Endometrial microvascular endothelial cells (primary cell): ENCODE results near the gene PVALEF. TPM values are rescaled to one million over a fixed set of nuclear protein-coding genes. Genes with fewer than 3 reads are reported as not detected.
"Not testable (repeated sequence)": the region's sequence is repeated elsewhere in the genome, so short reads cannot be mapped to it uniquely, and the experiment has no call there.

Experiments
- in situ Hi-C: cut with HindIII; loops from 2 replicates; pipeline ENCODE4 v1.10.0; 2017; ENCODE audit warnings: low sequenced_read_pairs, low pct_unique_long_range_greater_than_20kb; ENCODE audit errors: inconsistent ontology term
- total RNA-seq: library from RNA; depleted of rRNA; stranded (reverse); fragments of >200 nt; gene quantifications from one replicate; pipeline ENCODE4 v1.2.3, GENCODE V29; 2015; ENCODE audit errors: inconsistent ontology term

The PVALEF gene
- total RNA-seq, 1 donor from 2014 or later = not detected

DNA sequence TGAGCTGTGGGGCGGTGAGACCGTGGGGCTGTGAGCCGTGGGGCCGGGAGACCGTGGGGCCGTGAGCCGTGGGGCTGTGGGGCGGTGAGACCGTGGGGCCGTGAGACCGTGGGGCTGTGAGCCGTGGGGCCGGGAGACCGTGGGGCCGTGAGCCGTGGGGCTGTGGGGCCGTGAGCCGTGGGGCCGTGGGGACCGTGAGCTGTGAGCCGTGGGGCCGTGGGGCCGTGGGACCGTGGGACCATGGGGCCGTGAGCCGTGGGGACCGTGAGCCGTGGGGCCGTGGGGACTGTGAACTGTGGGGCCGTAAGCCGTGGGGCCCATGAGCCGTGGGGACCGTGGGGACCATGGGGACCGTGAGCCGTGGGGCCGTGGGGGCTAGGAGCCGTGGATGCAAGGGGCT, 24.6 kb upstream of the PVALEF start:
- in situ Hi-C loops = no loop called here

DNA sequence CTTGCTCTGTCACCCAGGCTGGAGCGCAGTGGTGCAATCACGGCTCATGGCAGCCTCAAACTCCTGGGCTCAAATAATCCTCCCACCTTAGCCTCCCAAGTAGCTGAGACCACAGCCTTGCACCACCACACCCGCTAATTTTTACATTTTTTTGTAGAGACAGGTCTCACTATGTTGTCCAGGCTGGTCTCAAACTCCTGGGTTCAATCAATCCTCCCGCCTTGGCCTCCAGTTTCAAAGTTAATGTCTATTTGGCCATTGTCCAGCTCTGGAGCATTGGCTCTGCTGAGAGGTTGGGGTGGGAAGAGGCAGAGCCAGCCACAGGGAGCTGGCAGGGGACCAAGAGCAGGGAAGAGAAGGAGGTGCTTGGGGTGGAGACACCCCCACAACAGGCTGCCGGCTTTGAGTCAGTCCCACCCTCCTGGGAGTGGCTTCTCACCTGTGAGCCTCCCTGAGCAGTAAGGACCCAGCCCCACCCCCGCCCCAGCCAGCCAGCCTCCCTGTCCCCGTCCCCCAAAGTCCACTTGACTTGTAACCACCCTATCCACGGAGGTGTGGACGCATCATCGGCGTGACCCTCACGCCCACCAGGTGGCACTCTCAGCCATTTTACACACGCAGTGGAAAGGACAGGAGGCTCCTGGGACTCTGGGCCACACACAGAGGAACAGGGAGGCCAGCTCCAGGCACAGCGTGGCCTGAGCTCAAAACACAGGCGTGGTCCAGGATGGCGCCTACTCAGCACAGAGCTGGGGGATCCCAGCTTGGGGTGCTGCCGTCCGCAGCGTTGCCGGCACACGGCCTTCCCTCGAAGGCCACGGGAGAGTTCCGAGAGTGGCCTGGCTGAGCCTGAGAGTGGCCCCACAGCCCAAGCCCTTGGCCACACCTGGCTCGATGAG, 22.8 kb upstream of the PVALEF start:
- in situ Hi-C loops = no loop called here

DNA sequence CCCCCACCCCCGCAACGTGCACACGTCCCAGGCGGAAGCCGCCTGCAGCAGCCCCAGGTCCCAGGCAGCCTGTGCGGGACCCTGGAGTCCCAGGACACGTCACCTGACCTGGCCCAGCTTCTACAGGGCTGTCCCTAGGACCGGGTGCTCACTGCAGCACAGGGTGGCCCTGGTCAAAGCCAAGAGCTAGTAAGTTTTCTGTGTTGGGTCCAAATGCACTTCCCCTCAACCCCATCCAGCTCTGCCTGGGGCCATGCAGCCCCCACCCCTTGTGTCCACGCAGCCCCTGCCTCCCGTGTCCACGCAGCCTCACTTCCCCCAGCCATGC, 22.1 kb upstream of the PVALEF start:
- in situ Hi-C loops = no loop called here

DNA sequence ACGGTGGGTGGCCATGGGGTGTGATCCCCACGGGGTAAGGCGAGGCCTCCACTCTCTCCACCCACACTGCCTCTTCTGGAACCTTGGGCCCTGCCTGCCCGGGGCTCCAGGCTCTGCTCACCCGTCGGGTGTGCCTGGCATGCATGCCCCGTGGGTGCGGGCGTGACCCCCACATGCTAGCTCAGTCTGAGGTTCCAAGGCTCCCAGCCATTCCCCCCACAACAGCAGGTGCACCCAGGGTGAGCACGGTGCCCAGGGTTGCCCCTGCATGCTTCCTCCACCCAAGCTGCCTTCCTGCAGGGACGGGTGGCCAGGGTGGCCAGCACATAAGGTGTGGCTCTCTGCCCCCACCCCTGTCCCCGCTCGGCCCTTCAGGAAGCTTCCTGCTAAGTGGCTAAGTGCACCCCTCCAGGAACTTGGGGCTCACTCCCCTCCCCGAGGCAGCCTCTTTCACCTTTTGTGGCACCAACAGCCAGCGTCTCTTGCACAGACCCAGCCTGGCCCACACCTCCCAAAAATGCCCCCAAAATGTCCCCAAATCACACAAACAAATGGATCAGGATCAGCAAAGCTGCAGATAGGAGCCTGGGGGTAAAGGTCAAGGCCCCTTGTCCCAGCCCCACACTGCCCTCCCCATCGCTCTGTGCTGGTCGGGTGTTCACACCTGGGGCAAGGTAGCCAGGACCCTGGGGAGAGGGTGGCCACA, 21.4 kb upstream of the PVALEF start:
- in situ Hi-C loops = no loop called here

DNA sequence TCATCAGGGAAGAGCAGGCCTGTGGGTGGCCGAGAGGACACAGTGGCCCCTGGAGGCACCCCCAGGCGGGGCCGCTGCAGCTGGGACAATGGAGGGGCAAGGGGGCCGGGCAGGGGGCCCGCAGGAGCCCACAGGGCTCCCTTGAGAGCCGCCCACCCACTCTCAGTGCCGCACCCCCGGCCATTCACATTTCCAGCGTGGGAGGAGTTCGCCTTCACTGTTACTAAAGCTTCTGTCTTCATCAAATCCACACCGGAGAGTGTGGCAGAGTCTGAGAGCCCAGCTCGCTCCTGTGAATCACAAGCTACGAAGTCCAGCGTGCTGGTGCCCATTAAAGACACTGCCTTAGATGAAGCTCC, 20.9 kb upstream of the PVALEF start:
- in situ Hi-C loops = no loop called here

DNA sequence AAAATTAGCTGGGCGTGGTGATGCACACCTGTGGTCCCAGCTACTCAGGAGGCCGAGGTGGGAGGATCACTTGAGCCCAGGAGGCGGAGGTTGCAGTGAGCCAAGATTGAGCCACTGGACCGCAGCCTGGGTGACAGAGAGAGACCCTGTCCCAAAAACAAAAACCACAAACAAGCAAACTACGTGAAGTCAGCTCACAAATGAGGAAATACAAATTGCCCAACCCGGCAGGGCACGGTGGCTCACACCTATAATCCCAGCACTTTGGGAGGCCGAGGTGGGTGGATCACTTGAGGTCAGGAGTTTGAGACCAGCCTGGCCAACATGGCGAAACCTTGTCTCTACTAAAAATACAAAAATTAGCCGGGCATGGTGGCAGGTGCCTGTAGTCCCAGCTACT, 19.1 kb upstream of the PVALEF start:
- in situ Hi-C loops = not testable (repeated sequence)

DNA sequence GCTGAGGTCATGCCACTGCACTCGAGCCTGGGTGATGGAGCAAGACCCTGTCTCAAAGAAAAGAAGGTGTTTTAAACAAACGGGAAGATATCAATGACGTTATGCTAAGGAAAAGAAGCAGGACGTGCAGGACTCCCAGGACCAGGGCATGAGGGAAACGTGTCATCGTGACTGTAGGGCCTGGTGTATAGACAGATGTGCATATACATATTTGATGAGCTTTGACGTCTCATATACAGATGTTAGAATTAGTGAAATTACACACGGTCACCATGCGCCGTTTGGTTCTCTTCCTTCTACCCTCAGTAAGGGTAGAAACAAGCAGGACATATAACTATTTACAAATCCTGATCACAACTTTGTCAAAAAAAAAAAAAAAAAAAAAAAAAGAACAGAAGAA, 17.6 kb upstream of the PVALEF start:
- in situ Hi-C loops = no loop called here

DNA sequence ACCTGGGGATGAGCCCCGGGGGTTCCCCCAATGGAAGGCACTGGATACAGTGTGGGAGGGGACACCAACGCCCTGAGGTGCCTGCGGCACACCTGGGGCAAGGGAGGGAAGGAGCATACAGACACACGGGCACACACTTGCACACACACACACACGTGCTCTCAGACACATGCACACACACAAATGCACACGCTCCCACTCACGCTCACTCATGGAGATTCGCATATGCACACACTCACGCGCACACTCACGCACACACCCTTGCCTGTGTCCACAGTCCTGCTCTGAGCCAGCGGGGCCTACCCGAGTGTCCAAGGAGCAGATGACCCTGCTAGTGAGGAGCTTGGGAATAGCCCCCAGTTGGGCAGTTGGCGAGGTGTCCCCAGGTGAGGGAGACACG, 16.7 kb upstream of the PVALEF start:
- in situ Hi-C loops = no loop called here

DNA sequence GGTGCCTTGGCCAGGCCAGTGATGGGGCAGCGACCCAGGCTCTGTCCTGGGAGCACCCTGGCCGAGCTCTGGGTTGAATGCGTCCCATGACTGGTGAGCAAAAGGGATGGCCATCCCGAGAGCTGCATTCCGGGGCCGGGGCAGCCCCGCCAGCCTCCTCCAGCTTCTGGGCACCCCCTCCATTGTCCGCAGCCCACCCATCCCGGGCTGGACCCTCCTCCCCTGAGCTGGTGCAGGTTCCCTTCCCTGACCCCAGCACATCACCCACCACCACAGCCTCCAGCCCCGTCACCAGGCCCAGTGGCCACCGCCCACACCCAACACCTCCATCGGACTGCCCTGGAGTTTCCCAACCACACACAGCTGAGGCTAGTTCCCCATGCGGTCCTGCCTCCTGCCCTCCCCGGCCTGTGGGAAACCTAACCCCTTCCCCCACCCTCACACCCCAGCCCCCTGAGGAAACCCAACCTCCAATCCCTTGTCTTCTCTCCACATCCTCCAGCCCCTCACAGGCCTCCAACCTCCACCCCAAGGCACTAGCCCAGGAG, 16.2 kb upstream of the PVALEF start:
- in situ Hi-C loops = no loop called here

DNA sequence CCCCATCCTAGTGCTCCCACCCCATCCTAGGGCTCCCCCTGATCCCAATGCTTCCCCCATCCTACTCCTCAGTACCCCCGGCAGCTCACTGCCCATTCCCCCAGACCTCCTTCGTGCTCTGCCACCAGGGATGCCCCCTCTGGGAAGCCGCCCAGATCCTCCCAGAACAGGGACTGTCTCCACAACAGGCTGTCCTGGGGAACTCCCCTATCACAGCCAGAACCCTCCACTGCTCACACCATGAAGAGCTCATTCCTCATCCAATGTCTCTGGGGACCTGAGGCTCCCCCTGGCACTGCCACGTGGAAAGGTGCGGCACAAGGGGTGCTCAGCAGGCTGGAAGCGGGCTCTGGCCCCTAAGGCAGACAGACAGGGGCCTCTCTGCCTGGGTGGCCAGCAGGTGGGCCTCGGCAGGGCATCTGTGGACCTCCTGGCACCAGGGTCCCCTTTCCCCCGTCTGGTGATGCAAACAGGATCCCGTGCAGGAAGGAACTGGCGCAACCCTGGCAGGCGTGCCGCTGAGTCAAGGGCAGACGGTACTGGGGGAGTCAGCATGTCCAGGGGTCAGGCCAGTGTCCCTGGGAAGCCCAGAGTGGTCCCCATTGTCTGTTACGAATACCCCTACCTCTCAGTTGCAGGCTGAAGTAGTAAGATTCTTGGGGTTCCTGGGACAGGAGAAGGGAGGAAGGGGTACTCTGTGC, 14.8 kb upstream of the PVALEF start:
- in situ Hi-C loops = no loop called here

DNA sequence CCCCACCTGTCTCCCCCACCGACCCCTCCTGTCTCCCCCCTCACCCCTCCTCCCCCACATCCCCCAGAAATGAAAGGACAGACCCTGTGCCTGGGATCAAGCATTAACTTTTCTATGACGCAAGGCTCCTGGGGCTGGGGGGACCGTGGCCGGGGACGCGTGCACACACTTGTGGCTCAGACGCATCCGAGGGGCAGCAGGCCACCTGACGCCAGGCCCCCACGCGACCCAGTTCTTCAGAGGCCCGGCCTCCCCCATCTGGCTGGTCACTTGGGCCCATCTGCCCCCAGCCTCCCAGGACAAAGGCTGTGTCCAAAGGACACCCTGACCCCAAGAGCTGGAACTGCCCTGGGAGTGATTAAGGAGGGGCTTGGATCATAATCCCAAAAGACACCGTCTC, 14.0 kb upstream of the PVALEF start:
- in situ Hi-C loops = no loop called here

DNA sequence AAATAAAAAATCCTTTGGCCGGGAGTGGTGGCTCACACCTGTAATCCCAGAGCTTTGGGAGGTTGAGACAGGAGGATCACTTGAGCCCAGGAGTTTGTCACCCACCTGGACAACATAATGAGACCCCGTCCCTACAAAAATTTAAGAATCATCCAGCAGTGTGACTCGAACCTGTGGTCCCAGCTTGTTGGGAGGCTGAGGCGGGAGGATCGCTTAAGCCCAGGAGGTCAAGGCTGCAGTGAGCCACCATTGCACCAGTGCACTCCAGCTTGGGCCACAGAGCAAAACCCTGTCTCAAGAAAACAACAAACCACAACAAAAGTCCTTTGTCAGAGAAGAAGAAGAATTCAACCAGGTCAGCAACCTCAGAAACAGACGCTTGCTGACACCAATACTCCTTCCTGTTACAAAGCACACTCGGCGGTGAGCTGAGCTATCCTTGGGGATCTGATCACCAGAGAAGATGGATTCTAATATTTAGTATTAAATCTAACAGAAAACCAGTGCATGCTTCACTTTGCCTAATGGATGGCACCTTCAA, 12.9 kb upstream of the PVALEF start:
- in situ Hi-C loops = no loop called here

DNA sequence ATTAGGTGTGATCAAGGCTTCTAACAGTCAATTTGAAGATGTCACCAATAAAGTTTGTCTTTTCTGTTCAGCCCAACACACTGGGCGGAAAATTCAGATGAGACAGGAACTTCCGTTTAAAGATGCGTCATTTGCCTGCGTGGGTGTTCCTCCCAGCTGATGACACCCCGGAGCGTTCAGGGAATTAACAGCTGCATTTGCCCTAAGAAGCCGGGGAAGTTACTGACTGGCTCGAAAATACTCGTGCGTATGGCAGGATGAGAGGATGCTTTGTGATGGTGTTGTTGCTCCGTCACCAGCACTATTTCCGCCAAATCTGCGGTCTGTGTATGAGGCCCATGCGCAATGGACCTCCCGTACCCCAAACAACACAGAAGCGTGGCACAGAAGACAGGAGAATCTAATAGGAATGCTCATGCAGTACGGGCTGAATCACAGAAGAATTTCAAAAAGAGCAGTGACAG, 11.9 kb upstream of the PVALEF start:
- in situ Hi-C loops = no loop called here

DNA sequence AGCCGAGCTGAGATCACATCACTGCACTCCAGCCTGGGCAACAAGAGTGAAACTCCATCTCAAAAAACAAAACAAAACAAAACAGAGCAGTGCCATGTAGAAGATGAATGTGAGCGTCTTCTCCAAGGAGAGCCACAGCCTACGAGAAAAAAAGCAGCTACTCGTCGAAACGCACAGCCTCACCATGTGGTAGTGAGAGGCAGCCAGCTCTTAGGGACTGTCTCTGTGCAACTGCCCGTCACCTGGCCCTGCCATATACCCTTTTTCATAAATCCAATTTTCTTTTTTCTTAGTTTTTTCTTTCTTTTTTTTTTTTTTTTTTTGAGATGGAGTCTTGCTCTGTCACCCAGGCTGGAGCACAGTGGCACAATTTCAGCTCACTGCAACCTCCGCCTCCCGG, 11.3 kb upstream of the PVALEF start:
- in situ Hi-C loops = not testable (repeated sequence)

DNA sequence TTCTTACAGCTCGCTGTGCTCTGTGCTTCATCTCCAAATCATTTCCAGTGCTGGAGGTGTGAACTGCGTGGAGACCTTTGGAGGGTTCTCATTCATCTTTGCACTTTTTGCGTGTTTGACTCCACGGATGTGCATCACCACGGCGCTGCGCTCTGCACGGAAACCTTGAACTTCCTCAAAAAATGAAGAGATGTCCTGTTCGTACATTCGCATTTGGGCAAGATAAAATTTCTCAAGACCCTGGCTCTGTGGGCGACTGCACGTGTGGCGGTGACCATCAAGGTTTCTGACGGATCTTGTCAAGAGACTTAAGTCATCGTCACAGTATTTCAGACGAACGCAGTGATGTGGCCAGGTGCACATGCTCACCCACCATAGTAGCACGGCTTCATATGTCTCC, 10.3 kb upstream of the PVALEF start:
- in situ Hi-C loops = no loop called here

DNA sequence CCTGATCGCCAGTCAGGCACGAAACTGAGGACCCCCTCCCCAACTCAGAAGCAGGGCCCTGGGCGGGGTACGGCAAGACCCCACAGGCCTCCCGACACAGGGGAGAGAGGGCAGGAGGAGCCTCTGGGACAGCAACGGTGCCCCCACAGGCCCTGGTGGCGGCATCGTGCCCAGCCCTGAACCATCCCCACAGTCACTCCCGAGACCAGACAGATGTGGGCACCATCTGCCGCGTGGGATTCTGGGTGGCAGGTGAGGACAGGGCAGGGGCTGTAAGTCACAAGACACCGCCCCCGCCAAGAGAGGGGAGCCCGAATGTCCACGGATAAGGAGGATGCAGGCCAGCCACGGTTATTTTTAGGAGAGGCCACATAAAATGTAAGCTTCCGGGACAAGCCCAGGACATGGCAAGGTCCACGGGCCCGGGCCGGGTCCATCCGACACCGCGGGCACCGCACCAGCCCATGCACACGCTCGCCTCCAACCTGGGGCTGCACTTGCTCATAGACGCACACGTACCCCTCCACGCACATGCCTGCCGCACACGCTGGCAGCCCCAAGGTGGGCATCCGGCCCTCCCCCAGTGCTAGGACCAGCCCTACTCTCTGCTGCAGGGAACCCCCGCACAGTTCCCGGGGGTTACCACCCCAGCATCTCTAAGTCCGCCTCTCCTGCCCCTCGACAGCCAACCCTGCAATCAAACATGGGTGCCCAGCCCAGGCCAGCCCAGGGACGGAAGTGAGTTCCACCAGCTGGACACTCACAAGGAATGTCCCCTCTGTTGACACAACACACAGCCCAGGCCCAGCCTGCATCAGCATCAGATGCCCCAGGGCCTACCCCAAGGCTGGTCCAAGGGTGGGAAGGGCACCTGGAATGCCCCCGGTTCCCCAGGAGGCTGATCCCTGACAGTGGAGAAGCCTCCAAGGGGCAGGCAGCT, 8.2 kb upstream of the PVALEF start:
- in situ Hi-C loops = no loop called here

DNA sequence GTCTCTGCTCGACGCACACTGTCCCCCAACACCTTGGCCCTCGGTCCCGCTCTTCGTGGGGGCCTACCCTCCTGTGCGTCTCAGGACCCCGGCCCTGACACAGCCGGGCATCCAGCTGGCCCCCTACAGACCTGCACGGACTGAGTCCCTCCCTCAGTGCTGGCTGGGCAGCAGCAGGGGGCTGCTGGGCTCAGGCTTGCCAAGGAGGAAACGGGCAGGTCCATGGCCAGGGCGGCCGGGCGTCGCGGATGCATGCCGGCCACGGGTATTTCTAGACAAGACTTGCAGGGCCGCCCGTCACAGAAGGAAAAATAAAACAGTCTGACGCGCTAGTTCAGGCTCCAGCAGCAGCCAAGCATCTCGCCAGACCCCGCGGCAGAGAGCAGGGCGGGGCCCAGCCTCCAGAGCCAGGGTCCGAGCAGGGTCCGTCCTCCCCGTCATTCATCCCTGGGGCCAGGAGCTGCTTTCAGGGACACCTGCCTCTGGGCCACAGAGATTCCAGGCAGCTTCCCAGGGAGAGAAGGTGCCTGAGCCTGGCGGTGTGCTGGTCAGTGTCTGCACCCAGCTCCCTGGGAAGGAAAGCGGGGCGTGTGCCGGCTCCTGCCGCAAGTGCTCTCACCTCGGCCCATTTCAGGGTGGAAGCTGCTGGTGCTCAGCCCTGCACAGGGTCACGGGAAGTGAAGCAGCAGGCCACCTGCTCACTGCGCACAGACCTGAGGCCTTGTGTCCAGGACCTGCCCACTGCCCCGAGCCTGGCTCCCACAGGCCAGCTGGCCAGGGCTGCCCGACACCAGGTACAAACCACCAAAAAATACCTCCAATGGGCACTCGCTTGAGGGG, 7.2 kb upstream of the PVALEF start:
- in situ Hi-C loops = no loop called here
